ENCODE data around the gene LIMD2.

Gene LIMD2

DNA sequence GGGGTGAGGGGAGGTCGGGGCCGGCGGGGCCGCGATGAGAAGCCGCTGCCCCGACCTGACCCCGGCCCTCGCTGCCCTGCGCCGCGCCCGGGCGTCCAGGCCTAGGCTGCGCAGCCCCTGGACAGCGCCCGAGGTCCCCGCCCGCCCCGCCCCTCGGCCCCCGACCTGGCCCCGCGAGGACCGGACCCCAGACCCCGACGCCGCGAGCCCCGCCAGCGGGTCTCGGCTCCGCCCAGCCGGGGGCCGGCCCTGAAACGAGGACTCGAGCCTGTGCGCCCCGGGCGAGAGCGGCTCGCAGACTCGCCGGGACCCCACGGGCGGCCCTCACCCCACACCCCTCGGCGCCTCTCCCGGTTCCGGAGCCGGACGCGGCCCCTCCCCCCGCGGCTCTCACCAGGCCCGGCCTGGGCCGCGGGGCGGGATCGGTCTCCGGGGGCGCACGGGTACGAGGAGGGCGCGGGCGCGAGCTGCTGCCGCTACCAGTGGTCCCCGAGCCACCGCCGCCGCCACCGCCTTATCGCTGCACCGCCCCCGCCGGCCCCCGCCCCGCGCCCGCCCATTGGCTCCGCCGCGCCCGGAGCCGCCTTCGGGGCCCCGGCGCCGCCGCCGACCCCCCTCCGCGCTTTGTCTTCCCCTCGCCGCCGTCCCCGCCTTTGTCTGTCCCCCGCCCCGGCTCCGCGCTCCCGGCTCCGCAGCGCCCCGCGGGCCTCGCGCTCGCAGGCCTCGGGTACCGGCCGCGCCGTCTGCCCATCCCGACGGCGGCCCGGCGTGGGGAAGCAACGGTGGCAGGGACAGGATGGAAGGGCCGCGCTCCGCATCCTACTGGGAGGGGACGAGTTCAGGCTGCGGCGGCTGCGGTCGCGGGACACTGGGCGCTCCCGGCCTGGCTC, at the start of gene LIMD2:
Gene LIMD2 (minus strand): TSS at position 488 of the 890 bp plus-strand sequence. CDS start 827 bp downstream, outside the sequence.
- Mint-ChIP-seq H3K27me3 (ENCODE audit: low read depth, poor library complexity) (peaks cover 8% of the 10 kb centered on the region), H3K9me3 (no peaks in the 10 kb centered on the region), H3K4me3 (peak within 1 kb of the TSS; percentile 75), H3K27ac (no peak within 1 kb of the TSS), H3K4me1 (peaks cover 55% of the 10 kb centered on the region), H3K36me3 (ENCODE audit: low read depth) (peaks cover 12% of the 10 kb centered on the region)
- peak; percentile 83 for DNase-seq
- TF ChIP-seq, protein P1, sequence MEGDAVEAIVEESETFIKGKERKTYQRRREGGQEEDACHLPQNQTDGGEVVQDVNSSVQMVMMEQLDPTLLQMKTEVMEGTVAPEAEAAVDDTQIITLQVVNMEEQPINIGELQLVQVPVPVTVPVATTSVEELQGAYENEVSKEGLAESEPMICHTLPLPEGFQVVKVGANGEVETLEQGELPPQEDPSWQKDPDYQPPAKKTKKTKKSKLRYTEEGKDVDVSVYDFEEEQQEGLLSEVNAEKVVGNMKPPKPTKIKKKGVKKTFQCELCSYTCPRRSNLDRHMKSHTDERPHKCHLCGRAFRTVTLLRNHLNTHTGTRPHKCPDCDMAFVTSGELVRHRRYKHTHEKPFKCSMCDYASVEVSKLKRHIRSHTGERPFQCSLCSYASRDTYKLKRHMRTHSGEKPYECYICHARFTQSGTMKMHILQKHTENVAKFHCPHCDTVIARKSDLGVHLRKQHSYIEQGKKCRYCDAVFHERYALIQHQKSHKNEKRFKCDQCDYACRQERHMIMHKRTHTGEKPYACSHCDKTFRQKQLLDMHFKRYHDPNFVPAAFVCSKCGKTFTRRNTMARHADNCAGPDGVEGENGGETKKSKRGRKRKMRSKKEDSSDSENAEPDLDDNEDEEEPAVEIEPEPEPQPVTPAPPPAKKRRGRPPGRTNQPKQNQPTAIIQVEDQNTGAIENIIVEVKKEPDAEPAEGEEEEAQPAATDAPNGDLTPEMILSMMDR (IDR thresholded peaks at IDR 0.05): no peak

GRCh38 chr17:63741408-63742173, 41.7 kb upstream of the LIMD2 start, which contains the start of gene STRADA:
Gene STRADA, minus strand, starts transcription at chr17:63741799. Its CDS starts 13,430 bp downstream, at chr17:63728369.
- Mint-ChIP-seq H3K36me3 (ENCODE audit: low read depth) (peaks cover 19% of the 10 kb centered on the region), H3K4me3 (peak within 1 kb of the TSS; percentile 92), H3K27me3 (ENCODE audit: low read depth, poor library complexity) (peaks cover under 1% of the 10 kb centered on the region), H3K27ac (peak within 1 kb of the TSS; percentile 95), H3K4me1 (peaks cover 20% of the 10 kb centered on the region), H3K9me3 (no peaks in the 10 kb centered on the region)
- TF ChIP-seq, protein P1 (IDR thresholded peaks at IDR 0.05): no peak
- DNase-seq: peak; percentile 99

- no peak for DNase-seq
- Mint-ChIP-seq H3K36me3 (ENCODE audit: low read depth) (peaks cover 16% of the 10 kb centered on the region), H3K27me3 (ENCODE audit: low read depth, poor library complexity) (peaks cover 3% of the 10 kb centered on the region), H3K4me1 (peaks cover 20% of the 10 kb centered on the region), H3K27ac (peak overlapping the region; percentile 70), H3K9me3 (no peaks in the 10 kb centered on the region), H3K4me3 (peak overlapping the region; percentile 92)
- TF ChIP-seq, protein P1 (IDR thresholded peaks at IDR 0.05): no peak
These were observed 41.1 kb upstream of the LIMD2 start for GRCh38 chr17:63741143-63741407.

- peaks cover 20% of the 10 kb centered on the region for H3K4me1 Mint-ChIP-seq
- H3K4me3 Mint-ChIP-seq: peak overlapping the region; percentile 92
- TF ChIP-seq, protein P1 (IDR thresholded peaks at IDR 0.05): no peak
- H3K36me3 Mint-ChIP-seq (ENCODE audit: low read depth): peaks cover 11% of the 10 kb centered on the region
- peak overlapping the region; percentile 70 for H3K27ac Mint-ChIP-seq
- H3K27me3 Mint-ChIP-seq (ENCODE audit: low read depth, poor library complexity): peaks cover 3% of the 10 kb centered on the region
- no peak for DNase-seq
- H3K9me3 Mint-ChIP-seq: no peaks in the 10 kb centered on the region
These were observed 40.7 kb upstream of the LIMD2 start for GRCh38 chr17:63740464-63741142.

GRCh38 chr17:63735691-63736090, 35.8 kb upstream of the LIMD2 start:
- Mint-ChIP-seq H3K4me3 (no peak overlapping the region), H3K36me3 (ENCODE audit: low read depth) (peaks cover 13% of the 10 kb centered on the region), H3K9me3 (no peaks in the 10 kb centered on the region), H3K27me3 (ENCODE audit: low read depth, poor library complexity) (peaks cover 3% of the 10 kb centered on the region), H3K4me1 (peaks cover 7% of the 10 kb centered on the region), H3K27ac (no peak overlapping the region)
- no peak for DNase-seq
- TF ChIP-seq, protein P1 (IDR thresholded peaks at IDR 0.05): no peak
